Jurkat, Clone E6-1 (cell line): ENCODE results near the gene PPM1L.

Experiments
- DNase-seq: peaks from one replicate; pipeline ENCODE4 v3.0.0-alpha.2; 2011; ENCODE audit warnings: low read depth, low spot score
- H3K4me3 ChIP-seq: 2 replicates; pipeline ENCODE4 v1.5.1; 2011; ENCODE audit warnings: mild to moderate bottlenecking, low read length, control low read depth, moderate library complexity

The PPM1L gene

DNA sequence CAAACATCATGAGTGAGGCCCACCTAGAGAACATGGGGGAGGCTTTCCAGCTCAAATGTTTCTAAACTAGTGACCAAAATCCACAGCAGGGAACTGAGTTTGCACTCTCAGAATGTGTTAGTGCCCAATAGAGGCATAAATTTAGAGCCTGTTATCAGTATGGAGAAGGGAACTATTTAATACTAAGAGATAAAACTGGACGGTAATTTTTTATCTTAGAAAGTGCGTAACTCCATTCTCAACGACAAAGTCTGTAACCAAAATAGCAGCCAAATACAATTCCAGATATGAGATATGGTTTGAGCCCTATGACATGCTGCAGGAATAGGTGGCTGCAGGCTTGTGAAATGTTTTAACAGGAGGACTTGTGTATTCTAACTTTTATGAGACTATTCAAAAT is 345.6 kb downstream of the PPM1L start:
- no peak for DNase-seq
- no peak overlapping the region for H3K4me3 ChIP-seq

DNA sequence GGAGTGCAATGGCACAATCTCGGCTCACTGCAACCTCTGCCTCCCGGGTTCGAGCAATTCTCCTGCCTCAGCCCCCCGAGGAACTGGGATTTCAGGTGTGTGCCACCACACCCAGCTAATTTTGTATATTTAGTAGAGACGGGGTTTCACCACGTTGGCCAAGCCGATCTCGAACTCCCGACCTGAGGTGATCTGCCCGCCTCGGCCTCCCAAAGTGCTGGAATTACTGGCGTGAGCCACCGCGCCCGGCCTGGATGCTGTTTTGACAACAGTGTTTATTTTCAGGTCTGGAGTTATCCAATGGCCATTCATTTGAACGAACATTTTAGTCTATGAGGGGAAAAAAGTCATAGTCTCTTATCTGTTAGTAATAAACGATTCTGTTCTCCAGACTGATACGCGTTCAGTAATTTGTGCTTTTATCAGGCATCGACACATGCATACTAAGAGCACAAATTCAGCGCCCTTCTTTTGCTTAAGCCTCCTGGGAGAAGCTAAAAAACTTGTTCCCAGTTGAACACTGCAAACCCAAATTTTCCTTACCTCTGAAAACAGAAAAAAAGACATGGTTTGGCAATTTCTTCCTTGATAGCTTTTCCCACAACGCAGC is 347.9 kb downstream of the PPM1L start:
- no peak overlapping the region for H3K4me3 ChIP-seq
- no peak for DNase-seq

DNA sequence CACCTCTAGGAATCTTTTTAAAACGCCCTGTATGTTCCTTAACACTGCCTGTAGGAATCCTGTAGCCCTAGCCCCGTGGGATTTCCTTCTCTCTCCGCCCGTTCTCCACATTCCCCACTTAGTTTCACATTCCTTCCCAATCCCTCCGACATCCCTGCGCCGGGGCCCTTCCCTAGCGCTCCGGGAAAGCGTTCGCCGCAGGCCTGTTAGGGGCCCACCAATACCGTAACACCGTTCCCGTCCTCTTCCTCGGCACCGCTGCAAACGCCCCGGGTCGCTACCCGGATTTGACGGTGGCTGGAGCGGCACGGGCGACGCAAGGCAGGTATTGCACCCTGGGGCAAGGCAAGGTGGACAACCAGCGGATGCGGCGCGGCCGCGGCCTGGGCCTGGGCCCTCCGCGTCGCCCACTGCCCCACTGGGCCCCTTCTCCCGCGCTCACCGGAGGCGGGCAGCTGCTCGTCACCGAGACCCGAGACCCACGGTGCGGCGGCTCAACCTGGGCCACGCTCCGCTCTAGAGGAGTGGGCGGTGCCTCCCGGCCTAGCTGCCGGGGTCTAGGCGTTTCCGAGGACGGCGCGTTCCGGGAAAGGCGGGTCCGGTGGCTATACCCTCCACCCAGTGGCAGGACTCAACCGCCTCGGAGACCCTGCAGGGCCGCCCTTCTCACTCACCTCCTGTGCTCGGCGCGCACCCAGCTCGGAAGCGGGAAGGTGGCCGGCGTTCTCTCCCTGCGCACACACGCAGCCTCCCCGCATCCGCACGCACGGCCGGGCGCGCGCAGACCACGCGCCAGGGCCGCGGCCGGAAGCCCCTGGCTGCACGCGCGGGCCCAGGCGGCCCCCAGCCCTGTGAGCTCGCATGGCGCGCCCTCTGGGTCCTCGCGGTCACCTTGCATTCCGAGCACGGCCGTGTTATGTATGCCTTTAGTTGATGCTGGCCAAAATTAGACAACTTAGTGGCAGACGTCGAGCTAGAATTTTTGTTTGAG is 348.8 kb downstream of the PPM1L start, which contains the start of gene B3GALNT1:
Gene B3GALNT1 (minus strand): TSS at position 789 of the 991 bp plus-strand sequence. CDS start 18,595 bp downstream, outside the sequence.
- DNase-seq: no peak
- H3K4me3 ChIP-seq: no peak within 1 kb of the TSS

DNA sequence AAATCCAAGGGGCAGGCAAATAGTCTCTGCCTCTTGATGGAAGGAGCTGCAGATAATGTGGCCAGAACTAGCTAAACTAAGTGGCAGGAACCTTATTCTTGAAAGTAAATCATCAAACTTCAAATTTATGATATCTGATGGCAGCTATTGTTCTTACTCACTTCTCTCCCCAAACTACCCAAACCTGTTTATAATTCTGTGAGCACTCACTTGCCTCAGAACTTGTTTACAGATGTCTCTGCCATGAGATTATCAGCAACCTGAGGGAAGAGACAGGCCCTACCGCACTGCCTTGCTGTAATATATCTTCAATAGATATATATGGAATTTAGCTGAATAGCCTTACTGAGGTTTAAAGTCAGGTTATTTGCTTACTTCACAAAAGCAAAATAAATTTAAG is 351.3 kb downstream of the PPM1L start:
- no peak for DNase-seq
- H3K4me3 ChIP-seq: no peak overlapping the region

DNA sequence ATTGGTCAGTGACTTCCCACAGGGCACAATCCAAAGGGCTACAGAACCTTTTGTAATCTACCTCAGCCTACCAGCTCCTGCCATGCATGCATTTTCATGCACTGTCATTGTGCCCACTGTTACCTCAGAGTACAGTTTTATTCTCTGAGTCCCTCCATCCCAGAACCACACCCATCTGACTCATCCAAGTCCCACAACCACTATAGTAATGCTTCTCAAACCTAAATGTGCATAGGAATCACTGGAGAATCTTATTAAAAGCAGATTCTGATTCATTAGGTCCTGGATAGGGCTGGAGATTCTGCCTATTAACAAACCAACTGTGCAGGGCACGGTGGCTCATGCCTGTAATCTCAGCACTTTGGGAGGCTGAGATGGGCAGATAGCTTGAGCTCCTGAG is 352.8 kb downstream of the PPM1L start:
- H3K4me3 ChIP-seq: no peak overlapping the region
- DNase-seq: no peak

DNA sequence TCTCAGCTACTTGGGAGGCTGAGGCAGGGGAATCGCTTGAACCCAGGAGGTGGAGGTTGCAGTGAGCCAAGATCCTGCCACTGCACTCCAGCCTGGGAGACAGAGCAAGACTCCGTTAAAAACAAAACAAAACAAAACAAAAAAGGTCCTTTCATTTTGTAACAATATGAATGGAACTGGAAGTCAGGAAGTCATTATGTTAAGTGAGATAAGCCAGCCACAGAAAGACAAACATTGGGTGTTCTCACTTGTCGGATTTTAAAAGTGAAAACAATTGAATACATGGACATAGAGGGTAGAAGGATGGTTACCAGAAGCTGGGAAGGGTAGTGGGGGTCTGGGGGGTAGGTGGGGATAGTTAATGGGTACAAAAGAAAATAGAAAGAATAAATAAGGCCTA is 361.6 kb downstream of the PPM1L start:
- no peak for DNase-seq
- no peak overlapping the region for H3K4me3 ChIP-seq

DNA sequence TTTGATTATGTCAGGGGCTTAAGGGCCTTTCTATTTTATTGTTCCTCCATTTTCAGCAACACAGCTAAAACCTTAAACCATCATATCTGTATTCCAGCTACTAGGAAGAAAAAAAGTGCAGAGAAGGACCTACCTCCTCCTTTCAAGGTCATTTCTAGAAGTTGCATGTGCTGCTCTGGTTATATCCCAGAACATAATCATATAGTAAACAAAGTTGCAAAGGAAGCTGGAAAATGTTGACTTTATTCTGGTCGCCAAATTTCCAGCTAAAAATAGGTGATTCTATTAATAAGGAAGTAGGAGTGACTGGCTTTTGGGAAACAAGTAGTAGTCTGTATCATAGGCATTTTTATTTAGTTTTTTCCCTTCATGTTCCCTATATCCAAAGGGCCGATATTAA is 370.5 kb downstream of the PPM1L start:
- H3K4me3 ChIP-seq: no peak overlapping the region
- no peak for DNase-seq
